NCI-H1048 (cell line): ENCODE data around the gene RAD50.
"Not testable (repeated sequence)": the region's sequence is repeated elsewhere in the genome, so short reads cannot be mapped to it uniquely, and the experiment has no call there.

Source experiments
- DNase-seq: peaks from one replicate; lab custom pipeline; 2025; lab: John Stamatoyannopoulos, UW

The RAD50 gene

GRCh38 chr5:132556763-132557477 is at the start of gene RAD50:
Gene RAD50, plus strand, starts transcription at chr5:132556977. Its CDS starts 348 bp downstream, at chr5:132557325.
- DNase-seq, result peak; percentile 78

DNA sequence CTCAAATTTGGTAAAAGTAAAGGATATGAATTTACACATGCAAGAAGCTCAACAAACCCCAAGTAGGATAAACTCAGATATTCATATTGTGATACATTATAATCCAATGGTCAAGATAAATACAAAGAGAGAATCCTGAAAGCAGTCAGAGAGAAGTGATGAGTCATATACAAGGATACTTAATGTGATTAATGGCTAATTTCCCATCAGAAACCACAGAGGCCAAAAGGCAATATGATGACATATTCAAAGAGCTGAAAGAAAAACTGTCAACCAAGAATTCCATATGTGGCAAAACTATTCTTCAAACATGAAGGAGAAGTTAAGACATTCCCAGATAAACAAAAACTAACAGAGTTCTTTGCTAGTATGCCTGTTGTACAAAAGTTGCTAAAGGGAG is 46.7 kb upstream of the RAD50 start:
- no peak for DNase-seq

DNA sequence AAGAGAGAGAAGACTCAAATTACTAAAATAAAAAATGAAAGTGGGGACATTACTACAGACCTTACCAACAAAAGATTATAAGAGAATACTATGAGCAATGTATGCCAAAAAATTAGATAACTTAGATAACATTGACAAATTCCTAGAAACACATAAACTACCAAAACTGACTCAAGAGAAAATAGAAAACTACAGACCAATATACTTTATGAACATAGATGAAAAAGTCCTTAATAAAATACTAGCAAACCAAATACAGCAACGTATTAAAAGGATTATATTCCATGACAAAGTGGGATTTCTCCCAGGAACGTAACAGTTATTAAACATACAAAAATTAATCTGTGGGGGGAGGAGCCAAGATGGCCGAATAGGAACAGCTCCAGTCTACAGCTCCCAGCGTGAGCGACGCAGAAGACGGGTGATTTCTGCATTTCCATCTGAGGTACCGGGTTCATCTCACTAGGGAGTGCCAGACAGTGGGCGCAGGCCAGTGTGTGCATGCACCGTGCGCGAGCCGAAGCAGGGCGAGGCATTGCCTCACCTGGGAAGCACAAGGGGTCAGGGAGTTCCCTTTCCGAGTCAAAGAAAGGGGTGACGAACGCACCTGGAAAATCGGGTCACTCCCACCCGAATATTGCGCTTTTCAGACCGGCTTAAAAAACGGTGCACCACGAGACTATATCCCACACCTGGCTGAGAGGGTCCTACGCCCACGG is 43.0 kb upstream of the RAD50 start:
- not testable (repeated sequence) for DNase-seq

- not testable (repeated sequence) for DNase-seq
Observed at GRCh38 chr5:132522067-132522466, 34.7 kb upstream of the RAD50 start.

- DNase-seq, result not testable (repeated sequence)
Observed at GRCh38 chr5:132524877-132525276, 31.9 kb upstream of the RAD50 start.

DNA sequence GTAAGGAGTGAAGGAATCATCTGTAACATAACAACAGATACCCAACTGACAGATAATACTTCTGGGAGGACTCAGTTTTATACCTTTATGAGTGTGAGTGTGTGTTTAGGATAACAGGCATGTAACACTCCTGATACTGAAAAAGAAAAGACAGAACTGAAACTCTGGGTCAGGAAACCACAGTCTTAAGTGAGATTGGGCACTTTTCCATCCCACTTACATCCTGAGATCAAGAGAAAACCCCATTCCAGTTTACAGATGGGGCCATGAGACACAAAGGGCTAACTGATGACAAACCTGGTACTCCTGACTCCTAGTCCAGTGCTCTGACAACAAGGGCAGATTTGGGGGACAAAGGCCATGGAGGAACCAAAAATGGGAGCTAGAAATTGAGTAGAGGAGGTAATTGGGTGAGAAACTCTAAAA is 31.5 kb upstream of the RAD50 start:
- no peak for DNase-seq

DNA sequence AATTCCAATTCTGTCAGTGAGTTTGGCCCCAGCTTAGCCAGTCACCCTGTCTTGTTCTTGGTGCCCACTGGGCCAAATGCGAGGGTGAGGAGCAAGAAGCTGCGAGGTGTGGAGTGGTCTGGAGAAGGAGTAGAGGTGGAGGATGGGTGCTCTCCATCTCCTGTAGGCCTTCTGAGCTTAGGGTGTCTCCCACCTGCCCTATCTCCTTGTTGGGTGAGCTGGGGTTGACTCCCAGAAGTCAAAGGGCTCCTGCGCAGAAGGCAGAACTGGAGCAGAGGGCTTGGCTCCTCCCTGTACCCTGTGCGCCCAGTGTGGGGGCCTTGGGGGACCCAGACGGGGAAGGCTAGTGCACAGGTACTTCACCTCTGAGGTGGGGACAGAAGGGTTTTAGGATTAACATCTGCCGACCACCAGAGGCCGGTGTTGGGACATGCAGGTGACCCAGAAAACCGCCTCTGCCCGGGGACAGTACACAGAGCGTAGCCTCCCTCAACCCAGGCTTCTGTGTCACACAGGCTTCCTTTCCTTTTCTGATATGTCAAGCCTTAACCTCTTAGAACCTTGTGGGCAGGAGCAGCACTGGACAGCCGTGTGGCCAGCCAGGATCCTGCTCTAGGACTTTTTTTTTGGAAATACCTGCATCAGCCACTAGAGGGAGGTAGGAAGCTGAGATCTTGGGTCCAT is 30.3 kb upstream of the RAD50 start:
- DNase-seq, result no peak

- DNase-seq, result no peak
Observed at GRCh38 chr5:132526974-132527564, 29.7 kb upstream of the RAD50 start.

GRCh38 chr5:132528021-132528420 is 28.8 kb upstream of the RAD50 start:
- DNase-seq, result no peak

- no peak for DNase-seq
Observed at GRCh38 chr5:132528866-132529634, 27.7 kb upstream of the RAD50 start.

DNA sequence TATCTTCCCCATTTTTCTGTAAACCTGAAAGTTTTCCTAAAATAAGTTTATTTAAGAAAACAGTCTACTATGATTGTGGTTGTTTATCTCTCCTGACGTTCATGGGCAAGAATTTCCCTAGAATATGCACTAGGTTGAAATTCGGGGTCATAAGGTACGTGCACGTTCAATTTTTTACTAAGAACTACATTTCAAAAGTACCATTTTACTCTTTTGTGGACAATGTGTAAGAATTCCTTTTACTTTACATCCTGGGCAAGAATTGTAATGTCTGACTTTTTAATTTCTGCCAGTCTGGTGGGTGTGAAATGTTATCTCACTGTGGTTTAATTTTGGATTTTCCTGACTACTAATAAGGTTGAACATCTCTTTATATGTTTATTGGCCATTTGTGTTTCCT is 25.8 kb upstream of the RAD50 start:
- DNase-seq, result no peak

DNA sequence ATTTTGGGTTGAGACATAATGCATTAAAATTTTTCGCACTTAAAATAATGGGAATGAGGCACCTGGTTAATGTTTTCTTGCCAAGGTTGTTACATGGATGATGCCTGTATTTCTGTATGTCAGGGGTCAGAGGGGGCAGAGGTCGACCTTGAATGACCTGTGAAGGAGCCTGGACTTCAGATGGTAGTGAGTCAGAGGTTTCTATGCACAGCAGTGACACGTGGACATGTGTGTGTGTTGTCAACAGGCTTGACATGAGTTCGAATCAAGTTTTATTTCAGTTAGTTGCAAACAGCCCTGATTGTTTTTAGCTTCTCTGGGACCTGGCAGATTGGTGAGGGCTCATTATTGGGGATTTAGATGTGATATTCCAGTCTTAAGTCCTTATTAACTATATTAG is 17.1 kb upstream of the RAD50 start:
- DNase-seq, result no peak

DNA sequence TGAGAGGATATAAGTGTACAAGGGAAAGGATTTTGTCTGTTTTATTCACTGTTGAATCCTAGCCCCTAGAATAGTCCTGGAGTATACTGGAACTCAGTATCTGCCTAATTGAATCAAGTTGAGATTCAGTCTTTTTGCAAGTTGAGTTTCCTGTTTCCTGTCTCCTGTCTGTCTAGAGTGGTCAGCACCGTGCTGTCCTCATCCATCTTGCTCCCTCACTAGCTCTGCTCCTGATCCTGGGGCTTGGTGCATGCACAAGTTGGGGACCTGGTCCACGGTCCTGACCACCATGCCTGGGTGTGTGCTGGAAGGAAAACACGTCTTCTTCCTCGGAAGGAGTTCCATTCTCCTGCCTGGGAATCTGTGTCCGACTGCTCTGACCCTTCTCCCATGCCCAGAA is 16.6 kb upstream of the RAD50 start:
- no peak for DNase-seq

DNA sequence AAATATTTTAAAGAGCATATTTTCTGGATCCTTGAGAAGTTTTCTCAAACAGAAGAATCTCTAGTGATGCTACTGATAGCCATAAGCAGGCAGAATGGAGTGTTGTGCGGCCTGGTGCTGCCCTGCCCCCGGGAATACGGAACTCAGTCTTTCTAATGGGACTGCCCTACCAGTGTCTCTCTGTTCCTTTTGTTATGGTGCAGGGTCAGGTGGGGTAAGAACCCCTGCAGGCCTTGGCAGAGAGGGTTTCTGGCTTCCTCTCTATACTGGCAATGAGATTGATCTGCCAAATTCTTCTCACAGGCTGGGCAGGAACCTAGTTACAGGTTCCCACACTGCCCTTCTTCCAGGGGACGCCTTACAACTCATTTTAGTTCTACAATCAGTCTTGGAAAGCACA is 16.0 kb upstream of the RAD50 start:
- no peak for DNase-seq

DNA sequence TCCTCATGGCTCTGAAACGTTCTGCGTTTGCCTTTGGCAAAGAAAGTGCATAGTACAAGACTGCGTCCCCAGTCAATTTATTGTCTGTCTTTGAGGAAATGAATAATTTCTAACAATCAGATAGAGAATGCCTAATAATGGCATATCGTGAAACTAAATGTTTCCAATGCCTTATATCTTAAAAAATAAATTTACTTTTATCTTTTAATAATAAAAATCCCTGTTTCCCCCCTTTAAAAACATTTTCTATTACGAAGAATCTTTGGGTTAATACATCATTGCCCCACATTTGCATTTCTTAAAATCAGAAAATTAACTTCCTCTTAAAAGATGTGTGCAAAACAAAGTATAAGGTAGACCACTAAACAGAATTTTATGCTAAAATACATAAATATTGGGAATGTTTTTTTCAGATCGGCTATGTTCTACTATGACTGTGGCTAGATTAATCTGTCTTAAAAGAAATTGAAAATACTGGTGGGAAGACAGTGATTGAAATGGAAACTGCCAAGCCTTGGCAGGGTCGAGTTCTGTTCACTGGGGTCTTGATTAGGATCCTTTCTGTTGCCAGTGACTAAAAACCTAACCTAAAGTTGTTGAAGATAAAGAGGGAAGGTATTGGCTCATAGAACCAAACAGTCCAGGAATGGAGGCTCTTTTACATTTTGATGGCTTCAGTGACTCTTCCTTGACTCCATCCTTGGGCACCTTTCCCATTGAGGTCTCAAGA is 13.1 kb upstream of the RAD50 start, which contains the start of gene IL5:
IL5 (minus strand) TSS at position 51 of the 730 bp plus-strand sequence; CDS start at position 7, 44 bp downstream.
- no peak for DNase-seq

- no peak for DNase-seq
Observed at GRCh38 chr5:132546108-132546507, 10.7 kb upstream of the RAD50 start.

DNA sequence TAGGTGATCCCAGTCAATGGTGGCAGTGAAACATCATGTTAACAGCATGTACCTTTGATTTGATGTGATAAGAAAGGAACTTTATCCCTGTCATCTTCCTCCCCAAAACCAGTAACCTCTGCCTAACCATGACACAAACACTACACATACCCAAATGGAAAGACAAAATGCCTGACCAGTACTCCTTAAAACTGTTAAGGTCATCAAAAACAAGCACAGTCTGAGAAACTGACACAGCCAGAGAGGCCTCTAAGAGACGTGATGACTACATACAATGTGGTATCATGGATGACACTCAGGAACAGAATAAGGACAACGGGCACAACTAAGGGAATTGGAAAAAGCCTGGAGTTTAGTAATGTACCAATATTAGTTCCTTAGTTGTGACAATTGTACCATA is 9.5 kb upstream of the RAD50 start:
- no peak for DNase-seq

DNA sequence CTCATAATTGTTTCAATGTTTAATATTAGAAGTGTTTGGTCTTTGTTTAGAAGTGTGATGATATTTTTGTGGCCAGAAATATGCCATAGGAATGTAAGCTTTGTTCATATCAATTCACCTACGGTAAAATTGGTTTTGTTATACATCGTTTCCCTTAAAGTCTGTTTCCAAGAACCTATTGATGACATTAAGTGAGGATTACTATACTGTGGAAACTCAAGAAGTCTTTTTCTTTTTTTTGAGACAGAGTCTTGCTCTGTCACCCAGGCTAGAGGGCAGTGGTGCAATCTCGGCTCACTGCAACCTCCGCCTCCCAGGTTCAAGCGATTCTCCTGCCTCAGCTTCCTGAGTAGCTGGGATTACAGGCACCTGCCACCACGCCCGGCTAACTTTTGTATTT is 7.9 kb upstream of the RAD50 start:
- DNase-seq, result not testable (repeated sequence)

DNA sequence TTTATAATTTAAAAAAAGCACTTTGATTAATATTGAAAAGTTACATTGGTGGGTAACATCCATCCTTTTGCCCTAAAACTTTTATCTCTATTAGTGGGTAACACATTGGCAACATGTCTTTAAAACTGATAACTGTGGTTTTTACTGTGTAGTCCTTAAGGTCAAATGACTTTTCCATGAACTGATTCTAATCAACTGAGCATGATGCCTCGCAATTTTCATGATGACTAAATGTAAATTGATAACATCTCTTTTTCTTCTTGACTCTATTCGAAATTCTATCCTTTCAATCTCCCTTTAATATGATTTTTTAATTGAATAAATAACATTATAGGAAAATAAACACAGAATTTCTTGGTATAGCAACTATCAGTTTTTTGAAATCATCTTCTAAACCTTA is 7.2 kb upstream of the RAD50 start:
- DNase-seq, result no peak

- DNase-seq, result no peak
Observed at GRCh38 chr5:132556153-132556762, 519 bp upstream of the RAD50 start.
